Bronchial epithelial cell (primary cell): ENCODE data around the gene TCF4. TPM values are rescaled to one million over a fixed set of nuclear protein-coding genes. Genes with fewer than 3 reads are reported as not detected.

ENCODE experiments used
- DNase-seq: peaks from one replicate; pipeline ENCODE4 v3.0.0-alpha.2; 2010; ENCODE audit warnings: low read depth
- FAIRE-seq: peaks from 2 replicates; lab custom pipeline; 2011; peaks lifted over from hg19 to GRCh38; lab: Jason Lieb, UNC
- H3K27me3 ChIP-seq: 2 replicates; pipeline ENCODE4 v1.5.1; 2011; ENCODE audit warnings: low read length; ENCODE audit not compliant: control insufficient read depth, insufficient read depth
- H3K36me3 ChIP-seq: 2 replicates; pipeline ENCODE4 v1.5.1; 2011; ENCODE audit warnings: low read length; ENCODE audit not compliant: control insufficient read depth, insufficient read depth
- H3K4me3 ChIP-seq: 2 replicates; pipeline ENCODE4 v1.5.1; 2011; ENCODE audit warnings: mild to moderate bottlenecking, low read depth, low read length, control low read depth
- CTCF ChIP-seq: IDR thresholded peaks from 2 replicates; pipeline ENCODE4 v1.5.1; 2011; ENCODE audit warnings: mild to moderate bottlenecking, moderate library complexity, low read length, control low read depth, inconsistent platforms; ENCODE audit not compliant: insufficient read depth, severe bottlenecking
- total RNA-seq: library from RNA; depleted of rRNA; stranded (reverse); fragments of >200 nt; gene quantifications from 2 replicates; pipeline ENCODE4 v1.2.1, GENCODE V29; 2014

TCF4 gene
- total RNA-seq, 1 donor from 2014 or later = 10.0 TPM

- peaks cover 5% of the 10 kb centered on the region for H3K36me3 ChIP-seq
- DNase-seq (no peak), FAIRE-seq (no peak)
Measured at GRCh38 chr18:55233857-55234256, 354.1 kb downstream of the TCF4 start.

GRCh38 chr18:55232506-55232905 lies 355.5 kb downstream of the TCF4 start:
- Histone ChIP-seq H3K4me3 (no peak overlapping the region), H3K36me3 (peaks cover 9% of the 10 kb centered on the region), H3K27me3 (no peaks in the 10 kb centered on the region)
- TF ChIP-seq CTCF = no peak
- no peak for DNase-seq
- no peak for FAIRE-seq

More at GRCh38 chr18:55233857-55234256, 354.1 kb downstream of the TCF4 start:
- Histone ChIP-seq H3K27me3 (no peaks in the 10 kb centered on the region), H3K4me3 (no peak overlapping the region)
- TF ChIP-seq CTCF = no peak

GRCh38 chr18:55229682-55230081 lies 358.3 kb downstream of the TCF4 start:
- TF ChIP-seq CTCF = no peak
- Histone ChIP-seq H3K4me3 (no peak overlapping the region), H3K27me3 (no peaks in the 10 kb centered on the region), H3K36me3 (peaks cover 9% of the 10 kb centered on the region)
- peak; percentile 50 for DNase-seq
- no peak for FAIRE-seq

- no peak for TF ChIP-seq CTCF
- H3K36me3 ChIP-seq = peaks cover 7% of the 10 kb centered on the region
- H3K27me3 ChIP-seq = no peaks in the 10 kb centered on the region
- no peak overlapping the region for H3K4me3 ChIP-seq
- no peak for FAIRE-seq
- DNase-seq = no peak
Measured at GRCh38 chr18:55228707-55229106, 359.3 kb downstream of the TCF4 start.

- no peak overlapping the region for H3K4me3 ChIP-seq
- peaks cover 7% of the 10 kb centered on the region for H3K36me3 ChIP-seq
- FAIRE-seq (no peak), DNase-seq (no peak)
- TF ChIP-seq CTCF = no peak
- H3K27me3 ChIP-seq = no peaks in the 10 kb centered on the region
Measured at GRCh38 chr18:55228191-55228590, 359.8 kb downstream of the TCF4 start.

GRCh38 chr18:55227771-55228170 lies 360.2 kb downstream of the TCF4 start:
- Histone ChIP-seq H3K27me3 (no peaks in the 10 kb centered on the region), H3K36me3 (peaks cover 7% of the 10 kb centered on the region), H3K4me3 (no peak overlapping the region)
- FAIRE-seq (no peak), DNase-seq (no peak)
- no peak for TF ChIP-seq CTCF
